ENCODE measurements around the gene SLC4A9.
A peak's percentile ranks its signal among the peaks of the same experiment; 100 is the strongest.
"Not testable (repeated sequence)": the region's sequence is repeated elsewhere in the genome, so short reads cannot be mapped to it uniquely, and the experiment has no call there.

The SLC4A9 gene

DNA sequence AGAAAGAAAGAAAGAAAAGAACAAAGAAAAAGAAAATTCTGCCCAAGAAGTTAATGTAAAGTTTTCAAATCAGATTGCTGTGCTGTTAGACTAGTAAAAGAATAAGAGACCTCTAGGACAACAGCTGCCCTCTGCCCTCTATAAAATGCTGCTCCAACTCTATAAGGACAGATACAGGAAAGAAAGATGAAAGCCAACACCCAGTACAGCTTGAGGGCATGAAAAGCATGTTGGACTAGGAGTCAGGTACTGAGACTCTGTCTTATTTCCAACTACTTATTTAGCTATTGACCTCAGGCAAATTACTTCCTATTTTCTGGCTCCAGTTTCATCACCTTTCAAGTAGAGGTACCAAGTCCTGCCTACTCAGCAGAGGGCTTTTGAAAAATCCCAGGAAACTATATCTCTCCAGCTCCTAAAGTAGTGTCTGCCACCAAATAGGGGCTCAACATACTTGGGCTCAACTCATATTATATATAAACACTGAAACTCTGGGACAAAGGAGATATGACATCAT, 19.3 kb upstream of the SLC4A9 start:
- DNase-seq, result no peak

DNA sequence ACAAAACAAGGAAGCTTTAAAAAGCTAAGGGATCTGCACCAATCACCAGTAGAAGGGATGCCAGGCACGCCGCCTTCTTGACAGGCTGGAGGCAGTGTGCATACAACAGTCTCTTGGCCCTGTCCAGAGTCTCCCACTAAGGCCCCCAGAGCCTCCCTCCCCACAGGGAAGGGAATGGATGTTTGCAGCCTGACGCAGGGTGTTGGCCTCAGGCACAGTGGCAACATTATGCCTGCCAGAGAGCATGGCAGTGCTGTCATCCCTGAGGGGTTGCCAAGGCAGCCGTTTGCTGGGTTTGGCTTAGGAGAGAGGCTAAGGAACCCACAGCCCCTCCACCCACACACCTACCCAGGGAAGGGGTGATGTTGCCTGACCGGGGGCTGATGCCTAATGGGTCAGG, 18.4 kb upstream of the SLC4A9 start:
- no peak for DNase-seq

DNA sequence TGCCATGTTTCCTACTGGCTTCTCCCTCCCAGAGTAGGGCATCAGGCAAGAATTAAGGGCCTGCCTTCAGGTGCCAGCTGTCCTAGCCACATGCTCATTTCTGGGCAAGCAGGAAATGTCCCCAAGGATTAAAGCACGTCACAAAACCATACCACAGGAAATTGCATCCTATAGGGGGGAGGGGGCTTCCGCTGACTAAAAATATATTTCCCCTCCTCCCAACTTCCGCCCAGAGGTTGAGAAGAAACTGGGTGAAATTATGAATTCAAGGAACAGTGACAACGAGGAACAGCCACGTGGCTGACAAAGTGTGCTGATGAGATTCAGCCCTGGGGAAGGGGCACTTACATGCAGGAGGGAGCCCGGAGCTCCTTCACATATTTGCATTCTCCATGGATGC, 17.7 kb upstream of the SLC4A9 start:
- peak; percentile 47 for DNase-seq

DNA sequence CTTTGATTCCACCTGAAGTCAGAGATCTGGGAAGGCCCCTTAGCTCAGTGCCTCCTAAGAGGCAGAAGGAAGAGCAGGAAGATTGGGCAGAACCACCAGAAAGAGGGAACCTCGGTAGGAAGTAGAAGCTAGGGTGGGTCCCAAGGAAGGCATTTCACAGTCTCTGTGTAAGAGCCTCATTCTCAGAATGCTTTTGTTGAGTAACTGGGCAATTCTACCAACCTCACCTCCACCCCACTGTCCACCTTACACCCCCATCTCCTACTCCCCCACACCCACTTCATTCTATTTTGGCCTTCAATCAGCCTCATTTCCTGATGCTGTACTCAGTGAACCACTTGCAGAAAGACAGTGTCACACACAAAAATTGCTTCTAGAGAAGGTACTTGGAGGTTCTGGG, 17.1 kb upstream of the SLC4A9 start:
- DNase-seq, result no peak

DNA sequence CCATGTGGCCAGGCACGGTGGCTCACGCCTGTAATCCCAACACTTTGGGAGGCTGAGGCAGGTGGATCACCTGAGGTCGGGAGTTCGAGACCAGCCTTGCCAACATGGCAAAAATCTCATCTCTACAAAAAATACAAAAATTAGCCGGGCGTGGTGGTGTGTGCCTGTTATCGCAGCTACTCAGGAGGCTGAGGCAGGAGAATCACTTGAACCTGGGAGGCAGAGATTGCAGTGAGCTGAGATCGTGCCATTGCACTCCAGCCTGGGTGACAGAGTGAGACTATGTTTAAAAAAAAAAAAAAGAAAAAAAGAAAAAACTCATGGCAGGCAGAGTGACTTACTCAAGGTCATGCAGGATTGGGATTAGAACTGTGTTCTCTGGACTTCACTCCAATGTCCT, 16.1 kb upstream of the SLC4A9 start:
- DNase-seq, result not testable (repeated sequence)

DNA sequence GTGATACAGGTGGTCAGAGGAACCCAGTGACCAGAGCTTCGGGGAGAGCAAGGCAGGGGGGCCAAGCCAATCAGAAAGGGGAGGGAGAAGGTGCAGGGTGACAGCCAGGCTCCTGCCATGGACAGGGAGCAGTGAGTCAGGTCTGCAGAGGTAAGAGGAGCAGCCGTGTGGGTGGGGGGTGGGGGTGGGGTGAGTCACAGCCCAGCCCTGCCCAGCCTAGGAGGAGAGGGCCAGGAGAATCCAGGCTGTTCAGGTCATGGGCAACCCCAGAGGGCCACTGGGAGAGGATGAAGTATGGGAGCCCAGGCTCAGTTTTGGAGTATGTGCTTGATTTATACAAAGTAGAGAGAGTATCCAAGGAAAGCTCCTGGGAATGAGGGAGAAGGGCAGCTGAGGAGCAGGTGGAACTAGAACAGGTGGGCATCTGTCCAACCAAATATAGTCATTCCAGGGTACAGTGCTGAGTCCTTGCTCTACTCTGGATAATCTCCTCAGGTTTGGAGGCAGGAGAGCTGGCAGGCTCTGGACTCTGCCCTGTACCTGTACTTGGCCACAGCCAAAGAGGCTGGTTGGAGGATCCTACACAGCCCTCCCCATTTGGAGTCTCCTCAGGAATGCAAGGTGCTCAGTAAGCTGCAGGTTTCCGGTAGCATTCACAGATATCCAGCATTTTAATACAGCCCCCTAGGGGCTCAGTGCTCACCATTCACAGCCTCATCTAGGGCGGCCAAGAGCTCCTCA, 15.1 kb upstream of the SLC4A9 start:
- no peak for DNase-seq

DNA sequence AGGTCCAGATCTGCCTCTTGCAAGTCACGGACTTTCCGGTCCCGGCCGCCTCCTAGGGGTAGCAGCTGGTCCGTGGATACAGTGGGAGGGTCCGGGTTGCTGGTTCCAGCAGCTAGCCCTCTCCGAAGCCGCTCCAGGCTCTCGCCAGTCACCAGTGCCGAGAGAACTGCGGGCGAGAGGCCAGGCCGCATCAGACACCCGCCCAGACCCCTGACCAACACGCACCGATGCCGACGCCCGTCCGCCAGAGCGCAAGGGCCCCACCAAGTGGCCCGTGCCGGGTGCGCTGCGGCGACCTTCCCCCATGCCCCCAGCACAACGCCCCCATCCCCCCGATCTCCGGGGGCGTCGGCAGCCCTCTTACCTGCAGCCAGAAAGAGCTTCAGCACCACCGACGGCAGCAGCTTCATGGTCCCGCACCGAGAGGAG, 14.1 kb upstream of the SLC4A9 start:
- DNase-seq, result no peak

DNA sequence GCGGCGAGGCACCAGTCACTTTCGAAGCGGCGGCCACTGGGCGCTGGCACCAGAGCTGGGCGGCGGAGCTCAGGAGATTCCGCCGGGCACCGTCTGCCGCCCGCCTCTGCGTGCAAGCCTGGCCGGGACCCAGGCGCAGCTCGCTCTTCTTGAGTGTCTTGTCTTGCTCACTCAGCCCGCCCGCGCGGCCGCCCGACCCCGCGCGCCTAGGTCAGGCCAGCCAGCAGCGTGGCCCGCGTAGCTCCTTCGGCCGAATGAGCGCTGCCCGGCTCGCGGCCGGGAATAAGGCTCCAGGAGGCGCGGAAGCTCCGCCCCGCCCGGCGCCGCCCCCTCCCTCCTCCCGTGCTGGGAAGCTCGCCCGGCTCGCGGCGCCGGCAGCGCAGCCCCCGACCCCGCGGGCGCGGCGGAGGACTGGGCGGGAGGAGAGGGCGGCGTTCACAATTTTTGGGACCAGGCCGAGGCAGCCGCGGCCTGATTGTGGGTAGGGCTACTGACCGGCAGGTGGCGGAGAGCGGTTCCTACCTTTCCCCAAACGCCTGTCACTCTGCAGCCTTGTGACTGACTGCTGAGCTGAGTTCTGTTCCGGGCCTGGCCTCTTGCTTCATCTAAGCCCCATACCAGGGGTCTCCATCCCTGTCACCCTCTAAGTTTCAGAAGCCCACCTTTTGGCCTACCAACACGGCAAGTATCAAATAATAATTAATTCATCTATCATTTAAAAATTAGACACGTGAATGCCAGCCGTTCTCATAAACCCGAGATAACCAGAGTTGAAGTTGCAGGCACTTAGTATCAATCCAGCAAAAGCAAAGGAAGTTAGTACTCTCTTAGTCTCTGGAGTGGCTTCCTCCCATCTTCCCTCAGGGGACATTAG, 13.4 kb upstream of the SLC4A9 start, which contains the start of gene HBEGF:
TSS of gene HBEGF (minus strand) at position 256 of the 874 bp plus-strand sequence. CDS start 275 bp downstream, outside the sequence.
- DNase-seq, result peak; percentile 52

DNA sequence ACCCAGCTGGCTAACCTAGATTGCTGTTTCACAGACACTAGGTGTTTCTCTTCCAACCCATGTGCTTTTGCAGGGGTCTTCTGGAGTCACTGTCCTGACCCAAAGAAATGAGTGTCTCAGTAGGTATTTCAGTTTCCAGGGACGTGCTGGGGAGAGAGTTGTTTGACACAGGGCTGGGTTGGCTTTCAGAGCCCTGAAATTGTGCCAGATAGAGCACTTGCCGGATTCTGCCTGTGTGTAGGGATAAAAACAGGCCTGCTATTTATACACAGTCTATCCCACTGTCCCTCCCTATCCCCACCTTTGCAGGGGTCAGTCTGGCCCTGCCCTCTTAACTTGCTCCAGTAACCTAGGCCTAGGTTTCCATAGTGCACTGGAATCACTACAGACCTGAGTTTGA, 12.6 kb upstream of the SLC4A9 start:
- no peak for DNase-seq

DNA sequence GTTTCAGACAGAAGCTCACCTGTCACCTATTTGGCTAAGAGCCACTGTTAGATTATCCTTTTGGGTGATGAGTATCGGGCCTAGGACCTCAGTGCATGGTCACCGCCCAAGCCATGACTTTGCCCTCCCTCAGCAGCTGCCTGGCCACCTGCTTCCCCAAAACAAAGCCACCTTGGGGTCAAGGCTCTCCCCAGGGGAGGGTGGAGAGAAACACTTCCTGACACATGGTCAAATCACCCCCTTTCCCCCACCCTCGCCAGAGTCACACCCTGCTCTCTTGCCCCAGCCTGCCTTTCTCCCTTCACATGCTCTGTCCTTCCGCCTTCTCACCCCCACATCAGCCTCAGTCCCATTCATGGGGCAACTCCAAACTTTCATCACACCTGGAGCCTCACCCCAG, 11.9 kb upstream of the SLC4A9 start:
- DNase-seq, result no peak

DNA sequence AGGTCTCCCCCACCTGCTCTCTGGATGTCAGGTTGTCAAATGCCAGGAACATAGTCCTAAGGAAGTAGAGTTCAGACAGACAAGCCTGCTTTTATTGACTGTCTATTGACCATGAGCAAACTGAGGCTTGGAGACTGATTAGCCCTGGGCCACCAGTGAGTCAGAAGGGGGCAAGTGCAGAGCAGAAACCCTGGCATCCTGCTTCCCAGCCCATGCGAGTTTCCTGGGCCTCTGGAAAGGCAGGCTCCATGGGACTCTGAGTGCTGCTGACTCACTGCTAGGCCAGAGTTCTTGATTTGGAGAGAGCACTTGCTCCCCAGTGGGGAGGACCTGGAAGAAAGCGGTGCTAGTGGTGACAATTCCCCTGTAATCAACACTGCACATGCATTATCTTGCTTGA, 10.8 kb upstream of the SLC4A9 start:
- no peak for DNase-seq

DNA sequence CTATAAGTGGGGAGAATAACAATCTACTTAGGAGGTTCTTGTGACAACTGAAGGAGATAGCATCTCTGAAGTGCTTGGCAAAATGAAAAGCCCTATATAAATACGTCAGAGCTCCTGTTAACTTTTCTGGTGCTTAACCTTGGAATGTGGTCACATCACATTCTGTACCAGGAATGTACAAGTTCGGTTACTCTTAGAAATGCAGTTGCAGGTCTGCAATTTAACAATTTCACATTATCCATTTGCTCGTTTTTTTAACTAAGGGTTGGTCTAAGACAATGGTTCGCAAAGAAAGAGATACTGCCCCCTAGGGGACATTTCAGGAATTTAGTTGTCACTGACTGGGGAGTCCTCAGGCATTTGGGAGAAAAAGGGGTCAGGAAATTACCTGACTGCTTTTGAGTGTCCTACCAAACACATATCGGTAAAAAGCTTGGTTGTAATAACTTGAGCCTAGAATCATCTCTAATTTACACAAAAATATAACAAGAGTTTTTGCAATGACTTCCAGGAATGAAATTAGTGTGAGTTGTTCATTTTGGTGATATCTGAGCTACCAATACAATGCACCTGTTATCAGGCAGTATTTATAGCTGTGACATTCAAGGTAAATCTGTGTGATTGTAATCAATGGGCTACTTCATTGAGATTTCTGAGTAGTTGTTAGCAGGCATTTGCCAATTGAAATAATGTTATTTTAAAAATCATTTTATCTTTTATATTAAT, 8.2 kb upstream of the SLC4A9 start:
- DNase-seq, result peak; percentile 87

DNA sequence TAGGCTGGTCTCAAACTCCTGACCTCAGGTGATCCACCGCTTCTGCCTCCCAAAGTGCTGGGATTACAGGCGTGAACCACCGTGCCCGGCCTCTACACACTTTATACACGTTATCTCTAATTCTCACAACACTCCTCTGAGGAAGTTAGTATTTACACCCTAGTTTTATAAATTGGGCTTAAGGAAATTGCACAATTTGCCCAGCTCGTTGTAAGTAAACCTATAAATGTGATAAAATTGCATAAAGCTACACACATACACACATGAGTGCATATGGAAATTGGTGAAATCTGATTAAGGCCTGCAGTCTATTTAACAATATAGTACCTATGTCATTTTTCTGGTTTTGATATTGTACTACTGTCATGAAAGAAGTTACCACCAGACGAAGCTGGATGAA, 4.4 kb upstream of the SLC4A9 start:
- no peak for DNase-seq

DNA sequence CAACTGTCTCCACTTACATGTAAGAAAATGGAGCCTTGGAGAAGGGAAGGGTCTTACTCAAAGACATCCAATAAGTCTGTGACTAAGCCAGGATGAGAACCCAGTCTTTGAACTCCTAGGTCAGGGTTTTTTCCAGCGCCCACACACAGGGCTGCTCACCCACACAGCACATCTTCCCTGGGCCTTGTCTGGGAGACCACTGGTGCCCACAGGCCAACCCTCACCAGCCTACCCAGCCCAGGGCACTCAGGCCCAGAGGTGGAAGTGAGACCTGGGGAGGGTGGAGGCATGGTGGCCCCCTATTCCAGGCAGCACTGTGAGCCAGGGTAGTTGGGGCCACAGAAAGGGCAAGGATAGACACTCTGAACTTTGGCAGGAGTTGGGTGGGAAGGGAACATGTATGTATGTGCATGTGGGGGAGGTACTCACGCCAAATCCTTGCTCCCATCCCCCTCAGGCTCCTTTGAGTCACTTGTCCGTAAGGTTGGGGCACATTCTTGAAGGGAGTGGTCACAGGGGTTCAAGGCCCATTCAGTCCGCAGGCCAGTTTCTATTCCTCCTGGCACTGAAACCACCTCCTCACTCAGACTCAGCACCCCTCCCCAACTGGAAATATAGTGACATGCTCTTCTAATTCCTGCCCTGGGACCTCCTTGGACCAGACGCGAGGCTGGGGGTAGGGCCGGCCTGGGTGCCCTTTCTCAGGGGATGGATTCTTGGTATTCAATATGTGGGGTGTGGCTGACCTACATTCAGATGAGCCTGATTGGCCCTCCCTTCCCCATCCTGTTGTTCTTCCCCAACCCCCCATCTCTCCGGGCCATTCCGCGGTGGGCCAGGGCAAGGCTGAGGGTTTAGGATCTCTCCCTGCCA, 2.9 kb upstream of the SLC4A9 start:
- no peak for DNase-seq

DNA sequence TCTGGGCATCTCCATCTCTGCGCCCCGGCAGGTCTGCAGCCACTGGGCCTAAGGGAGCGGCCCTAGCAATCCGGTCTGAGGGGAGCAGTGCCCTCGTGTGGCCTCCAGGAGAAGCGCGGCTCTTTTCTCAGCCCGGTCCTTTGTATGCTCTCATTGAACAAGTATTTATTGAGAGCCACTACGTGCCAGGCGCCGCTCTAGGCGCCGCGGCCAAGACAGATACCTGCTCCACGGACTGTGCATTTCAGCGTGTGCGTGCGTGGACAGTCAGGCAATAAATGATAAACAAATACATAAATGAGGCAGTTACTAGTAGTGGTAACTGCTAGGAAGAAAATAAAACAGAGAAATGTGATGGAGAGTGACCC, 2.3 kb upstream of the SLC4A9 start:
- DNase-seq, result peak; percentile 83

DNA sequence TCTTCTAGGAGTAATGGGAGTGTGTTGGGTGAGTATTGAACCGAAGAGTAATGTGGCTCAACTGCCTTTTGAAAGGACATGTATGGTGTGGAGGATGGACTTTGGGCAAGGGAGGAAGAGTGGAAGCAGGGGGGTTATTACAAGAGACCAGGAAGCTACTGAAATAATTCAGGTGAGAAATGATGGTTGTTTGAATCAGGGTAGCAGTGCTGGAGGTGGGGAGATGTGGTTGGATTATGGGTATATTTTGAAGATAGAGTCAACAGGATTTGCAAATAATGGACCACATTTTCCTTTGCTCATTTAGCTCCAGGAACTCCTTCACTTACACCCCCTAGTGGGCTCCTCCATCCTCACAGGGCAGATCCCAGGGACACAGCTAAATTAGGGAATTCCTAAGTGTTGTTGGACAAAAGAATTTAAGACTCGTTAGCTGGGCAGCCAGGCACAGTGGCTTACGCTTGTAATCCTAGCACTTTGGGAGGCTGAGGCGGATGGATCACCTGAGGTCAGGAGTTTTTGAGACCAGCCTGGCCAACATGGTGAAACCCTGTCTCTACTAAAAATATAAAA, 1.2 kb upstream of the SLC4A9 start:
- DNase-seq, result no peak

DNA sequence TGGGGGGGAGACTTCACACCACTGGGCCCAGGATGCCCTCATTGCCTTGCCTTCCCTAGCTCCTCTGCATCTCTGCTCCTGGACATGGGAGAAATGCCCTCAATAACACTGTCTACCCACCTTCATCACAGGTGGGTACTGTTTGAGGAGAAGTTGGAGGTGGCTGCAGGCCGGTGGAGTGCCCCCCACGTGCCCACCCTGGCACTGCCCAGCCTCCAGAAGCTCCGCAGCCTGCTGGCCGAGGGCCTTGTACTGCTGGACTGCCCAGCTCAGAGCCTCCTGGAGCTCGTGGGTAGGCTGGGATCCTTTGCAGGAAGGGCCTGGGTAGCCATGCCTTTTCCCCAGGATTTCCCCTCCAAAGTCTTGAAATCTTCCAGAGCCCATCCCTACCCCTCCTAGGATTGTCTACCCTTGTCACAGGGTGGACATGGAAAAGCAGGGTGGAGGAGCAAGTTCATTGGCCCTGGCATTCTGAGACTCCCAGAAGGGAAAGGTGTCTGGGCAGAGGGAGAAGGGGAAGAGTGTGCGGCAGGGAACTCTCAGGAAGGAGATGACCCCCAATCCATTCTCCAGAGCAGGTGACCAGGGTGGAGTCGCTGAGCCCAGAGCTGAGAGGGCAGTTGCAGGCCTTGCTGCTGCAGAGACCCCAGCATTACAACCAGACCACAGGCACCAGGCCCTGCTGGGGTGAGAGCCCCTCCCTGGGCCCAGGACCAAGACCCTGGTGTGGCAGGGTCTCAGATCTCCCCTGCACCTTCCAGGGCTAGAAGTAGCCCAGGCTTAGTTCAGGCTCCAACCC, 886 bp downstream of the SLC4A9 start:
- no peak for DNase-seq

DNA sequence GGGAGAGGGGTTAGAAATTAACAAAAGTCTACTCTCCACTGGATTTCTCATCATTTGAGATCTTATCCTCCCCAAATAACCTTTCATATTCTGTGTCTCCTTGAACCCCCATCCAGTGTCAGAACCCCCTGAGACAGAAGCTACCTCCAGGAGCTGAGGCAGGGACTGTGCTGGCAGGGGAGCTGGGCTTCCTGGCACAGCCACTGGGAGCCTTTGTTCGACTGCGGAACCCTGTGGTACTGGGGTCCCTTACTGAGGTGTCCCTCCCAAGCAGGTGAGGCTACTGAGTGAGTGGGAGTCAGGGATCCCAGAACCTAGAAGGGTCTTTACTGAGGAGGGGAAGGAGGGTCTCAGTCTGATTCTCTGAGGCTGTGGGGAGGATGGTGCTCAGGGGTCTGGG, 1.9 kb downstream of the SLC4A9 start:
- DNase-seq, result no peak

DNA sequence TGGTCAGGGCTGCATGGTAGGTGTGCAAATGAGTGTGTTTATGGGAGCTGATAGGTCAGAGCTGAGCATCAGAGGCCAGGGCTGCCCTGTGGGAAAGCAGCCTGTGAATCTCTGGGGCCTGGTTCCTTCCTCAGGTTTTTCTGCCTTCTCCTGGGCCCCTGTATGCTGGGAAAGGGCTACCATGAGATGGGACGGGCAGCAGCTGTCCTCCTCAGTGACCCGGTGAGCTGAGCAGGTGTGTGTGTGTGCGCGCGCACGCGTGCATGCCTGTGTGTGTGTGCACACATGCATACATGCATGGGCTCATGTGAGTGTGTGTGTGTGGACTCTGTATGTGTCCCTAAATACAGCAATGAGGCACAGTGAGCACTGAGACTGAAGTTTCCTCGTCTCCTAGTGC, 2.3 kb downstream of the SLC4A9 start:
- no peak for DNase-seq

DNA sequence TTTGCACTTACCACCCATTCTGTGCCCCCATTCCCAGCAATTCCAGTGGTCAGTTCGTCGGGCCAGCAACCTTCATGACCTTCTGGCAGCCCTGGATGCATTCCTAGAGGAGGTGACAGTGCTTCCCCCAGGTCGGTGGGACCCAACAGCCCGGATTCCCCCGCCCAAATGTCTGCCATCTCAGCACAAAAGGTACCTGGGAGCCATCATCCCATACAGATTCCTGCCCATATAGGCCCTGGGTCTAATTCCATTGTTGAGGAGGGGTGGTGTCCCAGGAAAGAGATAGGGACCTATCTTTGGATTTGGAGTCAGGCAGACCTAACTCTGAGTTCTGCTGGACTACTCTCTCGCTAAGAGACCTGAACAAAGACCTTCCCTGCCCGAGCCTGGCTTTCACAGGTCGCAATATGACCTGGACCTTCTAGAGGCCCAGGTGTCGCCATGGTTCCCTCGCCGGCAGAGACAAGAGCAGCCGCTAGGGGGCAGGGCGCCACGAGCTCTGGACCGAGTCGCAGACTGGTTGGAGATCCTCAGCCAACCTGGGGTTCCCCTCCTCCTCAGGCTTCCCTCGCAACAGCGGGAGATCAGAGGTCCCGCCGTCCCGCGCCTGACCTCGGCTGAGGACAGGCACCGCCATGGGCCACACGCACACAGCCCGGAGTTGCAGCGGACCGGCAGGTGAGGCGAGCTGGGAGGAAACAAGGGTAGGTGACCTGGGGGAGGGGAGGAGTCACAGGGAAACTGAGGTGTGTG, 3.1 kb downstream of the SLC4A9 start:
- peak; percentile 85 for DNase-seq
